GM19324 (cell line): Measurements from ENCODE around the gene TACC3.

Source experiments
- ATAC-seq: cut with Tn5 transposase; IDR thresholded peaks from one replicate; pipeline ENCODE4 v1.9.1; 2021; ENCODE audit warnings: mild to moderate bottlenecking, moderate library complexity; ENCODE audit not compliant: unreplicated experiment, low FRiP score

Gene TACC3

DNA sequence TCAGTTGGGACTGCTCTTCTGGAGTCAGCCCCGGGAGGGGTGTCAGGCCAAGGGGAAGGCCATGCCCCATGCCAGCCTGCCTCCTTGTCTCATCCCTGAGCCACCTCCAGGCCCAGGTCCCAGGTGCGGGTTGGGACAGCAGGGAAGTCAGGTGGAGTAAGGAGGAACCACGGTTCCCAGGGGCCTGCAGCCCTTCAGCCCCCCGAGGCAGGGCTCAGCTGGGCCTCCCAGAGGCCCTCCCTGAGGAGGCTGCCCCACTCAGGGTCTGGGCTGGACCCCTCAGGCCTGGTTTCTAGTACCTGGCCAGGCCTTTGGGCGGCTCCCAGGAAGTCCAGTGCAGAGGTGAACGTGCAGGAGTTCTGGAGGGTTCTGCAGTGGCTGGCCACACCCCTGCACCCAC, 48.4 kb downstream of the TACC3 start:
- ATAC-seq, result no peak

GRCh38 chr4:1770245-1770644, 48.9 kb downstream of the TACC3 start:
- no peak for ATAC-seq

DNA sequence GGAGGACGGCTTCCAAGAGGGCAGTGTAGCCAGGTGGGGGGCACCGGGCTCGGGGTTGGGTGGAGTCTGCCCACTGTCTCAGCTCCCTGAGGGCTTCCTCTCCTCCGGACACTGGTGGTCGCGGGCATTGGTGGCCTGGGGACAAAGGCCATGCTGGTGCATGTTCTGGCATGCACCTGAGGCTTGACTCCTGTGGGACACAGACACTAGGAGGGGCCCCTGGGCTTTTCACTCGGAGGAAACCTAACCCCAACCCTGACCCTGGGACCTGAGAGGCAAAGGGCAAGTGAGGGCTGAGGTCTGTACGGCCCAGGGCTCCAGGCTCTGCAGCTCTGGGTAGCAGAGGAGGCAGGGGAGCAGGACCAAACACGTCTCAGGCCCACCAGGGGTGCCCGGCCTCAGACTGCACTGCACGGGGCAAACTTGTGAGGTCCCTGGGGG, 49.5 kb downstream of the TACC3 start:
- ATAC-seq, result no peak

DNA sequence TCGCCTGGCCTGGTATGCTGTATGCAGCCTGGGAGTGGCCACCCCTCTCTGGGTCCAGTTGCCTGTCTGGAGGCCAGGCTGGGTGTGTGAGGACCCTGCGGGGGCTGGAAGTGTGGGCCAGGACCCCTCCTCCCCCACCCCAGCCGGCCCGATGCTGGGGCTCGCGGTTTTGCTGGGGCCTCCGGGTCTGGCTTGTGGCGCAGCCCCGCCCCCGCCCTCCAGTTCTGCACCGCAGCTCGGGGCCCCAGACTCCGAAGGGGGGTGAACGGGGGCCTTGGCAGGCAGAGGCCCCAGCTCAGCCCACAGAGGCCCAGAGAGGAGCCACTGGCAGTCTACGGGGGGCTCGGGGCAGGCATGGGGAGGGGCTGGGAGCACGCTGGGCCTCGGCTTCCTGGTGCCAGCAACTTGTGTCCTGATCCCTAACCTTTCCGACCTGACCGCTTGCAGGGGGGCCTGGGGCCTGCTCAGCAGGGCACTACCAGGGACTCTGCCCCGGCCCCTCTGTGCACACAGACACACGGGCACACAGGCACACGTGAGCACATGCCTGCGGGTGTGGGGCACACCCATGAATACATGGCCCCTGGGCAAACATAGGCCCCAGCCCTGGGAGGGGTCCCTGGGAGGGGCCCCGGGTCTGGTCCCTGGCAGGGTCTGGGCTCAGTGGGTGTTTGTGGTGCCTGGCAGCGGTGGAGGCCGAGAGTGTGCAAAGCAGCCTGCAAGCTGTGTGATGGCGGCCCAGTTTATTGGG, 50.4 kb downstream of the TACC3 start:
- no peak for ATAC-seq

GRCh38 chr4:1772853-1773538, 51.7 kb downstream of the TACC3 start:
- ATAC-seq, result no peak

- ATAC-seq, result no peak
These were observed 52.4 kb downstream of the TACC3 start for GRCh38 chr4:1773754-1774153.

- no peak for ATAC-seq
These were observed 54.6 kb downstream of the TACC3 start for GRCh38 chr4:1775731-1776500.

GRCh38 chr4:1776521-1777161, 55.3 kb downstream of the TACC3 start:
- ATAC-seq, result no peak

GRCh38 chr4:1777822-1778641, 56.7 kb downstream of the TACC3 start:
- no peak for ATAC-seq

DNA sequence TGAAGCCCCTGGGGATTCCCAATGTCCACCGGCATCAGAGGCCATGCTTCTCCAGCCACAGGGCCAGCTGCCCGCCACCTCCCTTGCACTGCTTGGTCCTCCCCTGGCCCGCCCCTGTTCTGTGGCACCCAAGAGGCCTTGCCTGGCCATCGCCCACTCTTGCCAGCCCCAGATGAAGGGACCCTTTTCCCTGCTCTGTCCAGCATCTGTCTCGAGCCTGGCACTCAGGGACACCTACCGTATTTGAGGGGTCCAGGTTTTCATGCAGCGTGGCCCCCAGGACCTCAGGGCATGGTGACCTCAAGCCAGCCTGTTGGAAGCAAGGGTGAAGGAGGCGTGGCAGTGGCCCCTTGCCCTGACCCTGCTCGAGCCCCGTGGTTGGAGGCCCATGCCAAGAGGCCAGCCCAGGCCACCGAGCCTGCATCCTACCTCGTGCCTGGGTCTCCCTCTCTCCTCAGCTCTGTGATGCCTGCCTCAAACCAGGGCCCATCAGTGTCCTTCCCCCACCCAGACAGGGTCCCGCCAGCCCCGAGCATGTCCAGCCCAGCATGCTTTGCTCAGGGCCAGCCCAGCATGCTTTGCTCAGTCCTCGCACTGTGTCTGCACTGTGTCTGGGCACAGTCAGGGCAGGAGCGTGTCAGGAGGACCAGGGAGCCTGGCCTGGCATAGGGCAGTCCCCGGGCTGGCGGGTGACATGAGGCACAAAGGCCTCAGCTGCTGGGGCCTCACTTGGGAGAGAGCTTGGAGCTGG, 57.5 kb downstream of the TACC3 start:
- ATAC-seq, result no peak

DNA sequence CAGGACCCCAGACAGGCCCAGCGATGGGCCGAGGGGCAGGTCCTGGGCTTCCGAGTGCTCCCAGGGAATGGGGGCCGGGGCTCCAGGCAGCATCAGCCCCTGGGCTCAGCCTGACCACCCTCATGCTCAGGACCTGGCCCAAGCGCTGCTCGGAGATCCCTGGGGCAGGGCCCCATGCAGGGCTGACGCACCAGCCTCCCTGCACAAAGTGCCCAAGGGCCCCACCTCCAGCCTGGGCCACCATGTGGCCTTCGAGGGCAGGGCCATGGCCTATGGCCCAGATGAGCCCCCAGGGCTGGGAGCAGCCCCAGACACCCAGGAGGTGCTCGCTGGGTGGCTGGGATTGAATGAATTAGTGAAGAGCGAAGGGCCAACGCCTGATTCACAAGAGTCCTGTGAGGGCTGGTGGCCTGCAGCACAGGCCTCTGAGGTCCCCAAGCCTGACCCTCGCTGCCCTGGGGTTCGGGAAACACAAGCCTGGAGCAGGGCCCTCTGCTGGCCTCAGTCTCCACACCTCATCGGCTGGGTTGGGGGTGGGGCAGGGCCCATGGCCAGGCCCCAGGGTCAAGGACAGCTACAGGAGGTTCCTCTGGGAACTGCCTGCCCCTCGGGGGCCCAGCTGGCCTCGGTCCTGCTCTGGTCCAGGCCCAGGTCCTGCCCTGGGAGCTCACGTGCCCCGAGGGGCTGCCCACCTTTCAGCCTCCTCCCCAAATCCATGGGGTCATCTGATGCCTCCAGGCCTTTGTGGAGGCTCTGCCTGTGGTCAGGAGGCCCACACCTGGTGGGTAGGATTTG, 58.5 kb downstream of the TACC3 start:
- ATAC-seq, result no peak

GRCh38 chr4:1780435-1780834, 59.1 kb downstream of the TACC3 start:
- ATAC-seq, result no peak

DNA sequence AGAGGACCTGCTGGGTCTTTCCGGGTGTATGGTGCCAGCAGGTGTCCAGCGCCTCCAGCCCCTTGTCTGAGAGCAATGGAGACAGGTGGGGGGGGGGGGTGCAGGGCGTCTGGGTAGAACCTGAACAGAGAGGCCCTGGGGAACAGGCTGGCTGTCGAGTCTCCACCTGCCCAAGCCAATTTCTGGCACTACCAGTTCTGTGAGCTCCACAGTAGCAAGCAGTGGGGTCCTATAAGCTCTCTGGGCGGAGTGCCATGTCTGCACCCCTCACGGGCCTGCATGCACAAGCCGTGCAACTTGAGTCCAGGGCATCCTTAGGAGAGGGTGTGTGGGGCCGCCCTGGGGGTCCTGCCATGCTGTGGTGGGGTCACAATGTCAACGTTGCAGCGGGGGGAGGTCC, 61.7 kb downstream of the TACC3 start:
- ATAC-seq, result no peak

GRCh38 chr4:1783970-1784369, 62.6 kb downstream of the TACC3 start:
- no peak for ATAC-seq

DNA sequence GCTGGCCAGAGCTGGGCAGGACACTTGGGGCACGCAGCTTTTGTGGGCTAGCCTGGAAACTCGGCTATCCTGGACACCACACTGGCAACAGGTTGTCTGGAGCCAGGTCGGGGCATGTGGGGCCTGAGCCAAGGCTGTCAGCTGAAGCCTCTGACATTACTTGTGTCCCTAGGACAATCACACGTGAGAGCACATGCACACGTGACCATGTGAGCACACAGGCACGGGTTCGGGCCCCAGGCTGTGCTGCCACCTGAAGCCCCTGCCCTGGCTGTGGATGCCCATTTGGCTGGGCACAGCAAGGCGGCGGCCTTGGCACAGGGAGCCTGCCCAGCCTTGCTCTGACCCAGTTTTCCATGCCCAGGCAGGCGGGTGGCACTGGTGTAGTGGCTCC, 63.1 kb downstream of the TACC3 start:
- ATAC-seq, result no peak

GRCh38 chr4:1784789-1785591, 63.7 kb downstream of the TACC3 start:
- no peak for ATAC-seq

DNA sequence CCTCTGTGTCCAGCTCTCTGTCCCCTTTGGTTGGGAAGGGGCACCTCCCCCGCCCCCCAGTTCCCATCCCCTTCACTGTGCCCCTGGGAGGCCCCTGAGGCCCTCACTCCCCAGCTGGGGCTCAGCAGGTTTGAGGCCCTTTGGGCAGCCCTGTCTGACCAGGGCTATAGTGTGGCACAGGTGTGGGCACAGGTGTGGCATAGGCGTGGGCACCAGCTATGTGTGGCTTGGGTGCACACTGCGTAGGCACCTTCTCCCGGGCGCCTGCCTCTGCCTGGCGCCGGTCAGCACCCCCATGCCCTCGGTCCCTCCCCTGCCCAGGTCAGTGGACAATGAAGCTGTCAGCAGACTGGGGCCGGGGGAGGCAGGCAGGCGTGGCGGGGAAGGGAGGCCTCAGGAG, 64.3 kb downstream of the TACC3 start:
- no peak for ATAC-seq
